ENCODE results near the gene FAM13C.

DNA sequence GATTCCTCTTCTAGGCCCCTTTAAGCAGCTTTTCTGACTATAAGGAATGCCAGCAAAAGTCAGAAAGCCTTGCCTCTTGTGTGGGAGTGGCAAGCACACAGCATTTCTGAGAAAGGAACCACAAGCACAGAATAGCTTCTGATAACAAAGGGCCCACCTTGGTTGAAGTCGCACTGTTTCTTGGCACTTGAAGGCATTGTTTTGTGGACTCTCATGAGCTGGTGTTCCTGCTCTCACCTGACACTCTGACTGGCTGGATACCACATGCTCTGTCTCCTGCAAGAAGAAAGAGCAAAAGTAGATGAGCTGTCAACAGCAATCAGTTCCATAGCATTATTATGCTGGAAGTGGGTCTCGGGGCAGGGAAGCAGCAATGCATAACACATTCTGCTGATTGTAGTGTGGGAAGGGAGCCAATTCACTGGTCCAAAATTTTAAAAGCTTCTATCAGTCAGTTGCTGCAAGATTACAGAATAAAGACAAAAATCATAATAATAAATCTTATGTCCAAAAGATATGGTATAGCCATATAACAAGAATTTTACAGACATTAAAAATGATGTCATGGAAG is 38.4 kb downstream of the FAM13C start:
- no peak for TF ChIP-seq TEAD3 (CRISPR knock-in tag; optimal IDR thresholded peaks at IDR 0.05; ENCODE audit: borderline replicate concordance)
- no peak for TF ChIP-seq HMG20A (CRISPR knock-in tag; IDR thresholded peaks at IDR 0.05; ENCODE audit: borderline replicate concordance)
- TF ChIP-seq, protein P1, sequence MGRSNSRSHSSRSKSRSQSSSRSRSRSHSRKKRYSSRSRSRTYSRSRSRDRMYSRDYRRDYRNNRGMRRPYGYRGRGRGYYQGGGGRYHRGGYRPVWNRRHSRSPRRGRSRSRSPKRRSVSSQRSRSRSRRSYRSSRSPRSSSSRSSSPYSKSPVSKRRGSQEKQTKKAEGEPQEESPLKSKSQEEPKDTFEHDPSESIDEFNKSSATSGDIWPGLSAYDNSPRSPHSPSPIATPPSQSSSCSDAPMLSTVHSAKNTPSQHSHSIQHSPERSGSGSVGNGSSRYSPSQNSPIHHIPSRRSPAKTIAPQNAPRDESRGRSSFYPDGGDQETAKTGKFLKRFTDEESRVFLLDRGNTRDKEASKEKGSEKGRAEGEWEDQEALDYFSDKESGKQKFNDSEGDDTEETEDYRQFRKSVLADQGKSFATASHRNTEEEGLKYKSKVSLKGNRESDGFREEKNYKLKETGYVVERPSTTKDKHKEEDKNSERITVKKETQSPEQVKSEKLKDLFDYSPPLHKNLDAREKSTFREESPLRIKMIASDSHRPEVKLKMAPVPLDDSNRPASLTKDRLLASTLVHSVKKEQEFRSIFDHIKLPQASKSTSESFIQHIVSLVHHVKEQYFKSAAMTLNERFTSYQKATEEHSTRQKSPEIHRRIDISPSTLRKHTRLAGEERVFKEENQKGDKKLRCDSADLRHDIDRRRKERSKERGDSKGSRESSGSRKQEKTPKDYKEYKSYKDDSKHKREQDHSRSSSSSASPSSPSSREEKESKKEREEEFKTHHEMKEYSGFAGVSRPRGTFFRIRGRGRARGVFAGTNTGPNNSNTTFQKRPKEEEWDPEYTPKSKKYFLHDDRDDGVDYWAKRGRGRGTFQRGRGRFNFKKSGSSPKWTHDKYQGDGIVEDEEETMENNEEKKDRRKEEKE (IDR thresholded peaks at IDR 0.05): no peak

Measured in HepG2 (cell line).